GM19193 (cell line): ENCODE measurements around the gene AAR2.

Experiments used
- POLR2A ChIP-seq: IDR thresholded peaks from 4 replicates; pipeline ENCODE4 v1.6.1; 2011; ENCODE audit not compliant: insufficient read depth, insufficient read length; ENCODE audit errors: extremely low read depth

Gene AAR2

GRCh38 chr20:36277546-36277945, 41.3 kb downstream of the AAR2 start:
- no peak for TF ChIP-seq POLR2A

DNA sequence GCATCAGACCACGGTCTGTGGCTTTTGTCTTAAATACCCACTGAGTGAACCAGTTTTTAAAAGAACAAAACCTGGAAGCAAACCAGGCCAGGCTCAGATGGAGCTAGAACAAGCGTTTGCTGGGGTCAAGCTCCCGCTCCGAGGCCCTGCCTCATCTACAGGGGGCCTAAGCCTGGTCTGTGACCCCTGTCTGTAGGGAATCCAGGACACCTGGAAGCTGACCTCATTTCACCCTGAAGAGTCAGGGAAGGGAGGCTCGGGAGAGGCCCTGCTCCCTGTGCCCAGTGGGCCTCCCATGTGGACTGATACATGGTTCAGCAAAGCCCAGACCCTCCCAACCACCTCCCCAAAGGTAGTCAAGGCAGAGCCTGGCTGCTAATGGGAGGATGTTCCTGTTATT, 43.1 kb downstream of the AAR2 start:
- no peak for TF ChIP-seq POLR2A

GRCh38 chr20:36279776-36280175, 43.5 kb downstream of the AAR2 start:
- TF ChIP-seq POLR2A, result no peak

DNA sequence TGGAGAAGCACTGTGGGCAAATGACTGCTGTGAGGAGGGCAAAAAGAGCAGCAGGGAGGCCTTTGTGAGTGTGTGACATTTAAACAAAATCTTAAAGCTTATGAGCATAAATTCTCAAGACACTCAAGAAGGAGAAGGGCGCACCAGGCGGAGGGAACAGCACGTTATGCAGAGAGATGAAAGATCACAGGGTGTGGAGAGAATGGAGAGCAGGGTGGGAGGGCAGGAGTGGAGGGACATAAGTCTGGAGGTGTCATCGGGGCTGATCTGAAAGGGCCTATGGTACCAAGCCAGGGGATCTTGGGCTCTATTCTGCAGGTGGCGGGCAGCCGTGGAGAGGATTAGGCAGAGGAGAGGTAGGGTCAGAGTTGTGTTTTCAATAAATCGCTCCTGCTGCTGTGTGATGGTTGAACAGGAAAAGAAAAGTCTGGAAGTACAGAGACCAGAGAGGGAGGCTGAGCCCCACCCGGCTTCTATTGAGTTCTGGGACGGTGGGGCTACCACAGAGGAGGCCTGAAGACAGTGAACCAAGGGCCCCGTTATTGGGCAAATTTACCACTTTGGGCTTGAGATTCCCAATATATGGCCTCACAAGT, 45.6 kb downstream of the AAR2 start:
- no peak for TF ChIP-seq POLR2A

GRCh38 chr20:36284751-36285150, 48.5 kb downstream of the AAR2 start:
- TF ChIP-seq POLR2A, result no peak

DNA sequence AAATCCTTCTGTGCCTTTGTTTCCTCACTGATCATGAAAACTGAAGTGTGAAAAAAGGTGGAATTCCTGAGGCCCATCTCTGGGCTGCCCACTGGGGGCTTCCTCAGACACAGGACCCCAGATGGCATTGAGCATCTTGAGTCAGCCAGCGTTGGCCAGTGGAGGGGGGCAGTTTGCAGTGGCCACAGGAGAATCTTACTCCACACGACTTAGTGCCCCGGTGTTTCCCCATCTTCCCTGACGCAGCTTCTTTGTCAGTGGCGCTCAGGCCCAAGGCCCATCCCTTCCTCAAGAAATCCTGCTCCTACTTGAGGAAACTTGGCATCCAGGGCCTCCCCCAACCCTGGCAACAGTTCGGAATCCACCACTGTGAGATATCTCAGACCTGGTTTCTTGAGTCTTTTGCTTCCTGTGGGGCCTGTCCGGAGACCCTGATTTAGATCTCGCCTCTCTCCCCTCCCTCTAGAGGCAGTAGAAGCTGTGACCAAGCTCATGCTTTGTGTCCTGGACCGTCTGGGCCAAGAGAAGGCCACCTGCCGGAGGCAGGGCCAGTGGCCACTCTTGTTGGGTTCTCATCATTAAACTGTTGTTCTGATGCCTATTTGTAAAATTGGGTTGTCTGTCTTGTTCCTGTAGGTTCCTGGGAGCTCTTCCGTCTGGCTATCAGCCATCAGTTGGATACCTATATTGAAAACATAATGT, 49.6 kb downstream of the AAR2 start:
- TF ChIP-seq POLR2A, result no peak

DNA sequence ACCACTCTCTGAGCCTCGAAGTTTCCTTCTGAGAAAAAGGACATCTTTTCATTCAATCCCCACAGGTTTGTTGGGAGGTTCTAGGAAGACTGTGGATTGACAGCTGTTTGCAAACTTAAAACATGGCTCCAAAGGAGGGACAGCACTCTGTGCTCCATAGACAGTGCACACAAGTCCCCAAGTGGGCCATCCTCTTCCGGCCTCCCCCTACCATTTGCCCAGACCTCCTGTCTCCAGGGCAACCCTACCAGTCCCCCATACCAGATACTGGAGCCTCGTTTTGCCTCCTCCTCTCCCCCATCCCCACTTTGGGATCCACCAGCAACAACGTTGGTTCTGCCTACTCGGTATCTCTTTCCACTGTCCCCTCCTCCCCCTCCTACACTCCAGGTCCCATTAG, 61.4 kb downstream of the AAR2 start:
- no peak for TF ChIP-seq POLR2A

DNA sequence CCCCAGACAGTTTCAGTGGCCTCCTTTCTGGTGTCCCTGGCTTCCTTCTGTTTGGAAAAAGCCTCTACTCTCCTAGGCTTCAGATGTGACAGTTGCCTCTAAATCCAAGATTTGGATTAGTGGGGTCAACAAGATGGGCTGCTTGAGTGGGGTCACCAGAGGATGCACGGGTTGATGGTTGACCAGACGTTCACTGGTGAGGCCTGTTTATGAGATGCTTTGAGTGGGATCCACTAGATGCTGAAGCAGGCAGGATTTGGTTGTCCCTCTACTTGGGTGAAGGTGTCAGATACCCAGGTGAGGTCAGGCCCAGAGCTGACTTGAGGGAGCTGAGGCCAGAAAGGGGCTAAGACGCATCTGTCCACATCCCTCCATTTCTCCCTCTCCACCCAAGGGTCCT, 61.8 kb downstream of the AAR2 start:
- no peak for TF ChIP-seq POLR2A

GRCh38 chr20:36298795-36299339, 62.6 kb downstream of the AAR2 start:
- TF ChIP-seq POLR2A, result no peak

DNA sequence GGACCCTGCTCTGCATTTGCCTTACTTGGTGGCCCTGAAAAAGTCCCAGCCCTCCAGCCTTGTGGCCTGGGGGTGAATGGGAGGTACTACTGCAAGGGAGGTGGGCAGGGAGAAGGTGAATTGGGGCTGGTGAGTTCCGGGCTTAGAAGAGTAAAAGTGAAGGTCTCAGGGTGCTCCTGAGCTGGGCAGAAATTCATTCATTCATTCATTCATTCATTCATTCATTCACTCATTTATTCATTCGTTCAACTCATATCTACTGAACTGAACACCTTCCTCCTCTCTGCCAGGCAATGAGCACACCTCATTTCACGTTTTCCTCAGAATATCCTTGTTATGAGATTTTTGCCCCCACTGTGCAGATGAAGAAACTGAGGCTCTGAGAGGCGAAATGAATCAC, 63.2 kb downstream of the AAR2 start:
- no peak for TF ChIP-seq POLR2A

DNA sequence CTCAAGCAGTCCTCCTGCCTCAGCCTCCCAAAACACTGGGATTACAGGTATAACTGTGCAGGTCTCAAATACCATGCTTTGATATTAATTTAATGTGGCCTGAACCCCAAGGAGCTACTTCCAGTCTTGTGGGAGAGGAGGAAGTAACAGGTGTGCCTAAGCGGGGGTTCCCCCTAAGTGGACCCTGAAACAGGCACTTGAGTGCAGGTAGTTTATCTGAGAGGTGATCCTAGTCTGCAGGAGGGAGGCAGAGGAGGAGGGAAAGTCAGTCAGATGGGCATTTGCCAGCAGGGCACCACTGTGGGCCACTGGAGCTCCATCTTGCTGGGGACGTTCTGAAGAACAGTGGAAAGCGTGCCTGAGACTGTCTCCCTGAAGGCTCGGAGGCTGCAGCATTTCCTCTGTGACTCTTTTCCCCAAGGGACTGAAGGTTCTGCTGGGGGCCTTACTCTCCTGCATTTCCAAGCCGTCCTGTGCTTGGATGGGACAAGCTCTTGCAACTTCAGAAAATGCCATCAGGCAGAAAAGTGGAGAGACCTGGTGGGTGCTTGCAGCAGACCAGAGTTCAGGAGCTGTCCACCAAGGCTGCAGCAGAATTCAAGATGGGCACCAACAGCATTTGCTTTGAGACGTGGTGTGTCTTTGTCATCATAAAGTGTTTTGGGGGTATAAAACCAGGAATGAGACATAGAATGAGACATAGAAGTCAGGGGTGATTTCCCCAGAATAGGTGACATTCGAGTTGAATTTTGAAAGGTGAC, 65.3 kb downstream of the AAR2 start:
- TF ChIP-seq POLR2A, result no peak

GRCh38 chr20:36303020-36303595, 66.8 kb downstream of the AAR2 start:
- TF ChIP-seq POLR2A, result no peak

GRCh38 chr20:36303831-36304230, 67.6 kb downstream of the AAR2 start:
- TF ChIP-seq POLR2A, result no peak

- no peak for TF ChIP-seq POLR2A
Observed at GRCh38 chr20:36304786-36305495, 68.7 kb downstream of the AAR2 start.

- TF ChIP-seq POLR2A, result no peak
Observed at GRCh38 chr20:36305602-36306551, 69.6 kb downstream of the AAR2 start, which contains the start of gene DLGAP4. Gene DLGAP4, plus strand, starts transcription at chr20:36306339. Its CDS starts 125,379 bp downstream, at chr20:36431718.
